Suppressor macrophage treated with lipopolysaccharide for 1 hour (primary cell): ENCODE data around the gene CNRIP1.

ENCODE experiments used
- DNase-seq, 3 donors: peaks; one replicate each; pipeline ENCODE4 v3.0.0-alpha.2; 2020 to 2022

CNRIP1 gene

DNA sequence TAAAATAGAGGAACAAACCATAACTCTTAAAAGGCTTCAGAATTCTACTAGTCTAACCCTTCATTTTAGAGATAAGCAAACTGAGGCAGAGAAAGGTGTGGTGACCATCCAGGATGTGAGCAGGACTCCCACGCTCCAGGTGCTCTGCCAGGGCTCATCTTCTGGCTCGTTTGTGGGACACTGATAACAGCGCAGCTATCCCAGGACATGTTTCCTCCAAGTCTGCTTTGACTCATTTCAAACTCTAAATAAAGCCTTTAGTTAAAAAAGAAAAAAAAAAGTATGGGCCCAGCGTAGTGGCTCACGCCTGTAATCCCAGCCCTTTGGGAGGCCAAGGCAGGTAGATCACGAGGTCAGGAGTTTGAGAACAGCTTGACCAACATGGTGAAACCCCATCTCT lies 28.4 kb downstream of the CNRIP1 start:
- no peak for DNase-seq

DNA sequence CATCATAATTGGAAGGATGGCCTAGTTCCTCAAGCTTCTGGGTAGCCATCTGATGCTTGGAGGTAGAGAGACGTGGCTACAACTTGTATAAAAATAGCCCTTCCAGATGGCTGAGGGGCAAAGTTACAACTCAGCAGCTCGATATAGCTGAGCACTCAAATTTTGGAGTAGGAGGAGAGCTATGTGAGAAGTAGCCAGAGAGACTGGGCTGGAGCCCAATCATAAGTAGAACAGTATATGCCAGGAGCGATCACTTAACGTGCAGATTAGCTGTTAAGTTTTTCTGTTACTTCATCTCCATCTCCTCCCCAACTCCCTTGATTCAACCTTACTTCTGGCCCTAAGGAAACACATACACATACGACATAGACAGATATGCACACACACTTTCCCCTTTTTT lies 28.8 kb downstream of the CNRIP1 start:
- DNase-seq: peak in 1 of 3 donors; percentile 11

DNA sequence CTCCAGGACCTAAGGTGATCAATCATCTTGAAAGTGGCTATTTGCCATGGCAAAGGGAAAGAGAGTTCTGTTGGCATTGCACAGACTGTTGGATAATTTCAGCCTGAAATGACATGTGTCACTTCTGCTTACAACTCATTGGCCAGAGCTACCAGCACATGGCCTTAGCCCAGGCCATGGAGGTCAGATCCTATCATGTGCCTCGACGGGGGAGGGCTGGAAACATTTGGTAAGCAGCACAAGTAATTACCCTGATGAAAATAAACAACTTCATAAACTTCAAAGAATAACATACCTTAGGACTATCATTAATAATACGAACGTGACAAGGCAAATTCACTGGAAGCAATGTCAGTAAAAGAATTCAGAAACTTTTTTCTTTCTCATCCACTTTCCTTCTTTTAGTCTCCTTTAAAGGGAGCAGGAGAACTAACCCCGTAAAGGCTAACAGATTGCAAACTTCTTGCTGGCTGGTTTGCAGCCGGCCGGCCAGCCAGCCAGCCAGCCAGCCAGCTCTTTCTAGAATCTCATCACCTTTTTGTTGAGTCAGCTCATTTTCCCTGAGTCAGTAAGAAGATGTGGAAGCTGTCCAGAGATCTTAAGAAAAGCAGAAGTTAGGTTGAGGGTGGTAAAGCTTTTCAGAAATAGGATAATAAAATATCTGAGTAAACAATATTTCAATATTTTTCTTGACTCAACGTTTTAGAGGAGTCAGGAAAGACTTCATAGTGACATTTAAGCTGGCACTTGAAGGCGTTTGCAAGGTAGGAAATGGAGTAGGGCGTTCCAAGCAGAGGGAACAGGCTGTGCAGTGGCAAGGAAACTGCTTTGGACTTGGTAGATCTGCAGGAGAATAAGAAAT lies 31.9 kb downstream of the CNRIP1 start:
- peak; percentile 81 to 93 (median 92) for DNase-seq

DNA sequence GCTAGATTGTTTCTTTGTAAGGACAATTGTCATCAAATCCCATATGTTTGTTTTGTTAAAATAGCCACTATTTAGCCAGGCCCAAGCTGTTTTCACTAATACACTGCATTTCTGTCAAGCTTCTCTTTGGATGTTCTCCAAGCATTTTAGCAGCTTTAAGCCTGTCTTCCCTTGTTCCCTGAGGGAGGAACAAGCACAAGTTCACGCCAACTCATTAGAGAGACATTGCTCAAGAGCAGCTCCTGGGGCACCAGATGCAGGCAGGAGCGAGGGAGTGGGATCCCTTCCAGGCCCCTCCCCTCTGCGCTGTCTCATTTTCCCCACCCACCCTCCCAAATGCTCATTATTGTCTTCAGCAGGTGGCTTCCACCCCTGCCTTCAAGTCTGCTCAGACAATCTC lies 34.9 kb downstream of the CNRIP1 start:
- DNase-seq: peak; percentile 40 to 56 (median 49)

DNA sequence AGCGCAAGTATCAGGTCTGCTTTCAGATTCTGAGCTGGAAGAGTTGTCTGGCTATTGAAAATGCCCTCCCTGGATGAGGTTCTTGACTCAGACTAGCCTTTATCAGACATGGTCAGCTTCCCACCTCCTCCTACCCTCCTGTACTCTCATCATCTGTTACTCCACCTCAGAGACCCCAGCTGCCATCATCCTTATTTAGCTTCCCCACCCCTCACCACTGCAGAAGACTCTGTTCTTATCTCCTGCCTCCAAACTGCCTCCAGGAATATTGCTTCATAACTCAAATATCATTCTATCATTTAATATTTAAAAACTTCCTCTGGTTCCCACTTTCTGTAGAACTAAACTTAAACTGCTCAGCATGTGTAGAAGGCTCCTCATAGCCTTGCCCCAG lies 36.3 kb downstream of the CNRIP1 start:
- DNase-seq: no peak

DNA sequence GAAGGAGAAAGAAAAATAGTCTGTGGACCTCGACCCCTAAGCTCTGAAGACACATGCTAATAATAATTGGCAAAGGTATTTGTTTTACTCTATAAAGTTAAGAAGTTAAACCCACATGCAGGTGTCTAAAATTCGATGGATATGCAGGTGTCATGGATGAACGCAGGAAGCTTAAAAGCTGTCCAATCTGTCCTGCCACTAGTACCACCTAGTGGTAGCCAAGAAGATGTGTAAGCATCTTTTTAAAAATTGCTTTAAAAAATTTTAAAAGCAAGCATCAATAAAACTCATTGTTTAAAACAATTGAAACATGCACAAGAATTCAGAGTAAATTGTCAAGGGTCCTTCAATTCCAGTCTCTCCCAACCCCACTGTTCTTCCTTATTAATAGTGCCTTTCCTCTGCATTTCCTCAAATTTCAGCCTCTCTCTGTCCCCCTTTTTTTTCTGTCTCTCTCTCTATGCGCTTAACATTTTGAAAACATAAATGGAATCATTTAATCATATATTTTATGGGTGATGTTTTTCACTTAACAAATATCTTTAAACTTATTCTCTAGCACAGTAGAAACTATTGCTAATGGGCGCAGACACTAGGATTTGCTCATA lies 36.8 kb downstream of the CNRIP1 start:
- DNase-seq: peak; percentile 29 to 51 (median 29)

DNA sequence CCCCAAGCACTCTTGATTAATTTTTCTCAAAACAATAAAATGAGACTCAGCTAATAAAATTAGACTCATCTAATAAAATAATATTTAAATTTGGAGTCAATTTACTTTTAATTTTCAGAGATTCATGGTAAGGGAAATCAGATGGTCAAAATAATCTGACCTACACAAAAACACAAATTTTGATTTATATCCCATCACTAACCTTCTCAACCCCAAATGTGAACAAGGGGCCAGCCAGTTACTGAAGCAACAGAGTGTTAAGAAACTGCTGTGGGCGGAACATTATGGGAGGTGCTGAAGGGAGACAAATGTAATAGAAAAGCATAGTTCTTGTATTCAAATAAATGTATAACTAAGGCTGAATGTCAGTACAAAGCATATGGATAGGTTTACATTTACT lies 39.0 kb downstream of the CNRIP1 start:
- DNase-seq: peak in 2 of 3 donors; percentile 40 to 43

DNA sequence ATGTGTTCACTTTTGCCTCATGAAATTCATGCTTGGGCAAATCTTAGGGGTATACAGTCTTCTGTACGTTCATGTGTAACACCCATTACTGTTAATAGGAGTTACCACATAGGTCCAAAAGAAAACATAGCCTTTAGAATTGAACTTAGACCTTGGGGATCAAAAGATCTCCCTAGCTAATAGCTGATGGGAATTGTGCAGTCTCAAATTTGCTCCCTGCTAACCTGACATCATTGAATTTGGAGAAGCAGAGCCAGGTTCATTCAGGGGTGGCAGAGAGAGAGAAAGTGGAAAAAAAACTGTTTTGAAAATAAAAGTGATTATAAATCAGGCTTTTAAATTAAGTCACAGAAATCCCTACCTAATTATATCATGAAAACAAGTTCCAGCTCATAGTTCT lies 39.4 kb downstream of the CNRIP1 start:
- no peak for DNase-seq

DNA sequence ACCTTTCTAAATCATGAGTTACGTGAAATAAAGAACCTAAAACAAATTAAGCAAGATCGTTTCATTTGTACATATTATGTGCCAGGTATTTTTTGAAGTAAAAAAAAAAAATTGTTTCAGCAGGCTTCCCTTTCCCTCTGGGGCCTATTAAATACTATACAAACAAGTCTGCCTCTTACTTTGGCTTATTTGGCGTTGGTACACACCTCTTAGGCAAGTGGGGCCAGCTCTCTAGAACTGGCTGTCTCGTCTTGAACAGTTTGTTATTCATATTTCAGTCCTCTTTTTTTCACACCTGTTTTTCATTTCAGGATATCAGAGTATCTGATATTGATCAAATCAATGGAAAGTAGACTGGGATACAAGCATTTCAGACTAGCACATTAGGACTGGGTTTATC lies 40.1 kb downstream of the CNRIP1 start:
- DNase-seq: no peak

DNA sequence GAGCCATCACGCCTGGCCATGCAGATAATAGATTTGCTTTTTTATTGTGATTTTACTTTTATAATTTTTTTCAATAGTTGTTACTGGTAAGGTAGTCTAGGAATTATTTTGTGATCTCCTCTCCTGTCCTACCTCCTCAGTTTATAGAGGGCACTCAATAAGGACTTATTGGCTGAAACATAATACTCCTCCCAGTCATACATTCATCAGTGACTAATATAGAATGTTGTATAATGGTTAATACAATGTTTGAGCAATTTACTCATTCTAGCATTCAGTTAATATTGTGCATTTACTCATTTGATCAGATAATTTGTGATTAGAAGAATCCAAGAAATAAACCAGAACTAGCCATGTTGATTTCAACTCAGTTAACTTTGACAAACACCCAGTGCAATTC lies 41.6 kb downstream of the CNRIP1 start:
- DNase-seq: no peak

DNA sequence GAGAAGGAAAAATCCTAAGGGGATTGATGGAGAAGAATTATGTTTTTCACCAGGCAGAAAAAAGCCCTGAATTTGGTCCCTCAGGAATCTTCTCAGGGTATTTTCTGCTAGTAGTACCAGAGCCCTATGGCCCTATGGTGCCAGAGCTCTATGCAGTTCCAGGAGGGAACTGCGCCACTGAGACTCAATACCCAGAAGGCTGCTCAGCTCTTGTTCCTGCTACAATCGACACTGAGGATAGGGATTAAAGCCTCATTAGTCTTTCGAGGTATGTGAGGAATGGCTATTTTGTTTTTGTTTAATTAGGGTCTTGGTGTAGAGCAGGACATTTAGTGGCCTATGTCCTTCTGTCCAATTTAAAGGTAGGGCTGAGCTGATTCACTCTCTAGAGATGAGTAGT lies 45.7 kb downstream of the CNRIP1 start:
- no peak for DNase-seq

DNA sequence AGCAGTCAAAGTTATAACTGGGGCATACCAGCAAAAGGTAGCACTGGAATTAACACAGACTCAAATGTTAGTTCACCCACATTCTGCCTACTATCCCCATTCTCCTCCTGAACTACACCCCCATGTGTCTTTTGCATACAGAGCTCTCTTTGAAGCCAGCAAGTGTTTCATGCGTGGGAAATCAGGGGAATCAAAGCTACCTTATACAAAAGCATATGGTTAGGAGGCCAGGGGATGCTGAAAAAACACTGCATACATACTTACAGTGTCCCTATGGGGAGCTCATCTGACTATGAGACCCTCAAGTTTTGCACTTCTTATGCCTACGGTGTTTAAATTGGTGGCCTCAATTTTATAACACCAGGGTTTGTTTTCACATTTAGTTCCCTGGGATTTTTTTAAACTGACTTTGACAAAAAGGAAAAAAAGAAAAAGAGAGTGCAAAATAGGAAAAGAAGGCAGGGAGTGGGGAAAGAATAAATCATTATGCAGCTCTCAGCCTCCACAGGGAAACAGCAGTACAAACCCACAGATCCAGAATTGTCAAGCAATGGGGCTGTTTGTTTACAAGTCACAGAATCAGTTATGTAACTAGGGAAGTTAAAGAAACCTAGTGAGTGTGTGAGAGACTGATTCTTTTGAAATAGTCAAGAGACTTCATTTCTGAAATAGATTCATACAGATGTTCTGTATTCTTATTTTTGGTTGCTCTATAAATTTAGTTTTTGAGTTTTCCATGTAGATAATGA lies 47.3 kb downstream of the CNRIP1 start:
- peak; percentile 46 to 76 (median 73) for DNase-seq

DNA sequence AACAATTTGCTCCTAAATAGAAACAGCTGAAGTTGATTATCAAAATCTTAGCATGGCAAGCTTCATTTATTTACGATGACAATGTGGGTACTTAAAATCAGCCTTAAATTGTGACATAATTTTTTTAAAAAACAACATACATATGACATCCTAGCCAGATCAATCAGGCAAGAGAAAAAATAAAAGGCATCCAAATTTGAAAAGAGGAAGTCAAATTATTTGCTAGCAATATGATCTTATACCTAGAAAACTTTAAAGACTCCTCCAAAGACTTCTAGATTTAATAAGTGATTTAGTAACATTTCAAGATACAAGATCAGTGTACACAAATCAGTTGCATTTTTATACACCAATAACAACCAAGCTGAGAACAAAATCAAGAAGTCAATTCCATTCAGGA lies 53.1 kb downstream of the CNRIP1 start:
- no peak for DNase-seq

DNA sequence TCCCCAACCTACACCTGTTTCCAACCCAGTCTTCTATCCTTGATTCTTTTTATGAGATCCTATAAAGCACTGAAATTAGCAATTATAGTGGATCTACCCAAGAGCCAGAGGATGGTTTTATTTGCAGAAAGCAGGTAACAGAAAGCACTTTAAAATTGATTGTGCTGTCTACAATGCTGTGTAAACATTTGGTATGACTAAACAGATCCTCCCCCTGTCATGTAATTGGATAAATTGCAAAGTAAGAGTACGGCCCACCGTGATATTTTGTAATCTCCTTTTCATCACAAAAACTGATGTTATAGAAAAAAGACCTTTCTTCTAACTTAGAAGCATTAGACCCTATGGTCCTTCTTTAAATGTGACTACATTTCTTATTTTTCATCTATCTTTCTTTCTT lies 56.1 kb downstream of the CNRIP1 start:
- no peak for DNase-seq

DNA sequence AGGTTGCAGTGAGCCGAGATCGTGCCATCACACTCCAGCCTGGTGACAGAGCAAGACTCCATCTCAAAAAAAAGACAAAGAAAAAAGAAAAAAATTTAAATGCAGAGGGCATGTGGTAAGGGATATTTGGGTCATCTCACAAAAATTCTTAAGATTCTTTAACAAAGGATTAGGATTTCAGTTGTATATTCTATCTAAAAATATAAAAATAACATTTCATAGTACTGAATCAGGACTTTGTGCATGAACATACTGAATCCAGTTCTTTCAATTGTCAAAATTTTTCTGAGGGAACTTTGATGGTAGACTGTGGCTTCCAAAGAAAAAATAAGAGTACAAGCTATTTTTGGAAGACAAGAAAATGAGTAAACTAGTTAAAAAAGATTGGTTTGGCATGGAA lies 60.9 kb downstream of the CNRIP1 start:
- no peak for DNase-seq

DNA sequence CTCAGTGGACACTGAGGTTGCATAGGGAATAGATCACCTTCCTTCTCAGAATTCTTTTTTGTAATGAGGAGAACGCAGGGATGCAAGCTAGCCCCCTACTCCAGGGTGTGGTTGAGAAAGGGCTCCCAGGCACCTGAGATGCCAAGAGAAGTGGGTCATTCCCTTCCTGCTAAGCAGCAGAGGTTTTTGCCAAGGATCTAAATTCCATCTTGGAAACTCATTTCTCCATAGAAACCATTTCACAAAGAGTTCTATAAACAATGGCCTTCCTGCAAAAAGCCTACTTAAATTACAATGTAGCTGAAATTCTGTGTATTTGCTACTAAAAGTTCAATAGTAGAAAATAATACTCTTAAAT lies 63.7 kb downstream of the CNRIP1 start:
- DNase-seq: no peak

DNA sequence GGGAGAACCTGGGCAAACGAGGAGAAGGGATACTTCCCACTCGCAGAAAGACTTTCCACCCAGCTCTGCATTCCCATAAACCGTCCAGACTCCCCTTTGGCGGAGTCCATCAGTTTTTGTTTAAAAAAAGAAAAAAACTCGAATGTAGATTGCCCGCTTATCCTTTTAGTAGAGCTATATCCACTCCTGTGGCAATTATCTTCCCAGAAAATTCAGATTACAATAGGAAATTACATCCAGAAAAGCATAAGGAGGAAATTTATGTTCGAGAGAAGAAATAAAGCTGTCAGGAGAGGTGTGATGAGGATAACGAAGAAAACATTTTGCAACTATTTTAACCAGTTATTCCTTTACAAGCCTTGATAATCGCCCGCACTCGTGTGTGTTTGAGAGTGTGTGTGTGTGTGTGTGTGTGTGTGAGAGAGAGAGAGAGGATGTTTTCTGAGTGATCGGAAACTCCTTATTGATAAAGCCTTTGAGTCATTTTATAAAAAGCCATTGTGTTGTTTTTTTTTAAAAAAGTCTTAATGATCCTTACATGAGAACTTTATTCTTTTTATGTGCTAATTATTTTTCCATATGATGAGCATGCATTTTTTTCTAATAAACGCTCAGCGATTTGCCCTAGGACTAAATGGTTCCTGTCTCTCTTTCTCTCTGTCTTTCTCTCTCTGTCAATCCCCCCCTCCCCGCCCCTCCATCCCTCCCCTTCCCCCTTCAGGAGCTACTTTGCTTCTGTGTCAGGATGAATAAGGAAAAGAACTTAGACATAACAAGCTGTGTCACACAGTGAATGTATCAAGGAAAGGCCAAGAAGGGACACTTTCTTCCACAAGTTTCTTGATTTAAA lies 66.3 kb downstream of the CNRIP1 start:
- DNase-seq: peak in 1 of 3 donors; percentile 38

DNA sequence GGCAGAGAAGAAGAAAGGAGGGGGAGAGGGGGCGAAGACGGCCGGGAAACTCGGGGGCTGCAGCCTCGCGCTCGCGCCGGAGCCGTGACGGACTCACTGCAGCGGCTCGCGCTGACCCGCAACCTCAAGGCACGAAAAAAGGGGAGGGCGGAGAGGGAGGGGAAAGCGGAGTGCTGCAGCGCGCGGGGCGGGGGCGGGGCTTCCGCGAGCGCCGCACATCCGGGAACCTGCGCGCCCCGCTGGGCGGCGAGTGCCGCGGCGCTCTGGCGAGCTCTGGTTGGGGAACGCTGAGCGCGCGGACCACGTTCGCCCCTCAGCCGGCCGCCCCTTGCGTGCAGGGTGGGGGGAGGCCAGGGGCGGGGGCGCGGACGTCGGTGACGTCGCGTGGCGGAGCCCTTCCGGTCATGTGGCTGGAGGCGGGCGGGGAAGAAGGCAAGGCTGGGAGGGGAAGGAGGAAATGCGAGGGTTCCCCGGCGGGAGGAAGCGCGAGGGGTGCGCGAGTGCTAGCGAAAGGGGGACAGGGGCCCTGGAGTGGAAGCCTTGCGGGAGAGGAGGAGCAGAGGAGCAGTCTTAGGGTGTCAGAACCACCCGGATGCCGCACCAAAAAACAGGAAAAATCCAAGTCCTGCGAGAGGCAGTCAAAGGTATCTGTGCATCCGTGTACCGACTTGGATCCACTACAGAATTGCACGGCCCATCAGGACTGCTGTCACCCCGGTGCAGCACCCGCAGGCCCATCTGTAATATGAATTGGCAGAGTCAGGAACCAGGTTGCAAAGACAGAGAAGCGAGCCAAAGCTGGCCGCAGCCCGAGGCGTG lies 67.1 kb downstream of the CNRIP1 start, which contains the start of gene PPP3R1:
Gene PPP3R1, minus strand, starts transcription at position 133 of the 819 bp plus-strand sequence. CDS start 405 bp downstream, outside the sequence.
- peak; percentile 94 to 98 (median 97) for DNase-seq

DNA sequence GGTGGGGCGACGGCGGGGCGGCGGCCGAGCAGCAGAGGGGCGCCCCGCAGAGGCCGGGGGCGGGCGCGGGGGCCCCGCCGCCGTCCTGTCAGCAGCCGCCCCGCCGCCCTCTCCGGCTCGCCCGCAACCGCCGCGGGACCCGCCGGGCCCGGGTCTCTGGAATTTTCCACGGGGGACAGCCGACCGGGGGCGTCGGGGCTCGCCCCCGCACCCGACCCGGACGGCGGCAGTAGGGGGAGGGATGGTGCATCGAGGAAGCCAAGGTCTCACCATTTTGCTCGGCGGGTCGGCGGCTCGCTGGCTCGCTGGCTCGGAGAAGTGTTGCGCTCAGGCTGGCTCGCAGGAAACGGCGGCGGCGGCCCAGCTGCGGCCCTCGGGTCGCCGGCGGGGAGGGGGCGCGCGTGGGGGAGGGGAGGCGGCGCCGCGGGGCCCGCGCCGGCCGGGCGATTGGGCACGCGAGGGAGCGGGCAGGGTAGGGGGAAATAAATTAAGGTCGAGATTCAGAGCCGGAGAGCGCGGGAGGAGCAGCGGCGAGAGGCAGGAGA lies 67.8 kb downstream of the CNRIP1 start:
- peak; percentile 32 to 61 (median 40) for DNase-seq

DNA sequence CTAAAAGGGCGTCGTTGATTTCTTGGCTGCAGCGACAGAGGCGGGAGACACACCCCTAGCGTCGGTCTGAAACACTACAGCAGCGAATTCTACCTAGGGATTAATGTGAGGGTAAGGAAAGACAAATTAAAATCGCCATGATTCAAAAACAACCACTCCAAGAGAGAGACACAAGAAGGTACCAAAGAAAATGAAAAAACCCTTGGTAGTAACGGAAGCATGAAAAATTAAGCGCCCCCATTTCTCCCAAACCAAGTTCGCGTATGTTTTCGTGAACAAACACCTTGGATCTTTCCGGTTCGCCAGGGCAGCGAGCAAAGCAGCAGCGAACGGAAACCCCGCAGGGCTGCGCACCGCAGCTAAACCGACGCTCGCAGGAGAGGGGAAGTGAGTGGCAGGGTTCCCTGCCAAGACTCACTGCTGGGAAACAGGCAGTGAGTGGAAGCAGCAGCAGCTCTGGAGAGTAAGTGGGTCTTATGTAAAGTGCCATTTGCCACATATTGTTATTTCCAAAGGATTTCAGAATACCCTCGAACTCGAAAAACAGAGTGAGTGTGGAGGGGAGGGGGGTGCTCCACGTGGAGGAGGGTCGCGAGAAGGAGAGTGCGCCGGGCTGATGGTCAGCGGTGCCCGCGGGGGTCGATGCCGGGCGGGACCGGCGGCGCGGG lies 68.4 kb downstream of the CNRIP1 start:
- peak; percentile 81 to 86 (median 84) for DNase-seq

DNA sequence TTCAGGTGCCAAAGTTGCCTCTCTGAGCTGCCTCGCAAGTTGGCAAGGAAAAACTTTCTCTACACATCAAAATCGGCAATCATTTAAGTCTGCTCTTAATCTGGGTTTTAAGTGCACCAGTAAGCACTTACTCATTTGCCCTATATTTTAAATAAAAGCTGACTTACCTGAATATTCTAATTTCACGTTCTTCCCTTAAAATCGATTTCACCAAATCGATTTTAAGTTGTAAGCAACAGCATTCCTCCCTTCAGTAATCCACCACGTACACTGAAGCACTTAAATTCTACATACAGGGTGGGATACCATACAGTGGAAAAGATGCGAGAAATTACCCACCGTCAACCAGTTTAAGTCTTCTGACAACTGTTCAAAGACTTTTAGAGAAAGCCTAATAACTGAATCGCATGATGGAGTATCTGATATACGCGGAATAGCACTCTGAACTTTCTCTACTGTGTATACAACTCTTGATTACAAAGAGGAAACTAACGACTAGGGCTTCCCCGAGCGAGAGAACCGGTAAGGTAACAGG lies 69.0 kb downstream of the CNRIP1 start:
- no peak for DNase-seq
